ENCODE data around the gene LMNA. TPM values are rescaled to one million over a fixed set of nuclear protein-coding genes. Genes with fewer than 3 reads are reported as not detected.

LMNA gene
- total RNA-seq, 1 experiment from 2014 or later: 499 TPM

DNA sequence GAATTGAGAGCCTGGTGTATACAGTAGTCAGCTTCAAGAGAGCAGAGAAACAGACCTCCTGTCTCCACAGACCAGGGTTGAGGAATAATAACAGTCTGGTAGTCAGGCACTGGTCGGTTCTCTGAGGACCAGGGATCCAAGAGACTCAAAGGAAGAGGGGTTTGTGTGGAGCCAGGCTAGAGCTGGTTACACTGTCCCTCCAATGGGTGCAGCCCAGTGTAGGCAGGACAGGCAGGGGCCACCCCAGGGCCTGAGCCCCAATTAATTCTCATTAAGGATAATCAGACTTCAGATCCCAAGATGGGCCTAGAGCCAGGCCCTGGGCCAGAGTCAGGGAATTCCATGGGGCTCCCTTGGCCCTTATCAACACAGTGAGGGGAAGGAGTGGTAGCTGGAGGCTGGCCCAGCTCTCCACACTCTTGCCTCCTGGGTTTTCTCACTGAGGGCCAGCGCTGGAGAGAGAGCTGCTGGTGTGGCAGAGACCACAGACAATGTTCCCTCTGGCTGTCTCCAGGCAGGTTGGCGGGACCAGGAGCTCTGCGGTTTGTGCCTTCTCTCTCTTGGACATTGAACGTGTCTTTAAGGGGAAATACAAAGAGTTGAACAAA lies 48.0 kb downstream of the LMNA start:
- no peaks in the 10 kb centered on the region for H3K27me3 Mint-ChIP-seq (ENCODE audit: unreplicated experiment)
- H3K27ac Mint-ChIP-seq (ENCODE audit: unreplicated experiment): no peak overlapping the region
- intact Hi-C loops (cut with micrococcal nuclease; ENCODE audit: unreplicated experiment): no loop called here
- no peak for DNase-seq
- no TSS peak for BruUV-seq (replicated peaks)
- no peaks in the 10 kb centered on the region for H3K4me1 Mint-ChIP-seq (ENCODE audit: low read depth, unreplicated experiment)
- H3K36me3 Mint-ChIP-seq (ENCODE audit: insufficient read depth, unreplicated experiment): no peaks in the 10 kb centered on the region
- CTCF ChIA-PET: no interaction called here
- H3K4me3 Mint-ChIP-seq (ENCODE audit: low read depth, unreplicated experiment): no peak overlapping the region
- TF ChIP-seq, protein P1, sequence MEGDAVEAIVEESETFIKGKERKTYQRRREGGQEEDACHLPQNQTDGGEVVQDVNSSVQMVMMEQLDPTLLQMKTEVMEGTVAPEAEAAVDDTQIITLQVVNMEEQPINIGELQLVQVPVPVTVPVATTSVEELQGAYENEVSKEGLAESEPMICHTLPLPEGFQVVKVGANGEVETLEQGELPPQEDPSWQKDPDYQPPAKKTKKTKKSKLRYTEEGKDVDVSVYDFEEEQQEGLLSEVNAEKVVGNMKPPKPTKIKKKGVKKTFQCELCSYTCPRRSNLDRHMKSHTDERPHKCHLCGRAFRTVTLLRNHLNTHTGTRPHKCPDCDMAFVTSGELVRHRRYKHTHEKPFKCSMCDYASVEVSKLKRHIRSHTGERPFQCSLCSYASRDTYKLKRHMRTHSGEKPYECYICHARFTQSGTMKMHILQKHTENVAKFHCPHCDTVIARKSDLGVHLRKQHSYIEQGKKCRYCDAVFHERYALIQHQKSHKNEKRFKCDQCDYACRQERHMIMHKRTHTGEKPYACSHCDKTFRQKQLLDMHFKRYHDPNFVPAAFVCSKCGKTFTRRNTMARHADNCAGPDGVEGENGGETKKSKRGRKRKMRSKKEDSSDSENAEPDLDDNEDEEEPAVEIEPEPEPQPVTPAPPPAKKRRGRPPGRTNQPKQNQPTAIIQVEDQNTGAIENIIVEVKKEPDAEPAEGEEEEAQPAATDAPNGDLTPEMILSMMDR (IDR thresholded peaks at IDR 0.05; ENCODE audit: unreplicated experiment): no peak
- no peaks in the 10 kb centered on the region for H3K9me3 Mint-ChIP-seq (ENCODE audit: low read depth, unreplicated experiment)

DNA sequence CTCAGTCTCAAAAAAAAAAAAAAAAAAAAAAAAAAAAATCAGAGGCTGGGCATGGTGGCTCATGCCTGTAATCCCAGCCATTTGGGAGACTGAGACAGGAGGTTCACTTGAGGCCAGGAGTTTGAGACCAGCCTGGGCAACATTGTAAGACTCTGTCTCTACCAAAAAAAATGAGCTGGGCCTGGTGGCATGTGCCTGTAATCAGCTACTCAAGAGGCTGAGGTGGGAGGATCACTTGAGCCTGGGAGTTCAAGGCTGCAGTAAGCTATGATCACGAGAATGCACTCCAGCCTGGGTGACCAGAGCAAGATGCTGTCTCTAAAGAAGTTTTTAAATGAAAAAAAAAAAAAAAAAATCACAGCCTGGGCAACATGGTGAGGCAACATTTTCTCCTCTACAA lies 49.2 kb downstream of the LMNA start:
- no peak overlapping the region for H3K4me3 Mint-ChIP-seq (ENCODE audit: low read depth, unreplicated experiment)
- CTCF ChIA-PET: interaction anchor here (0.6 to 0.8 kb wide), 4 partner anchors 10 to 120 kb away, joined by 3 to 9 read pairs (median 4); partner anchors contain the start of genes SEMA4A, SLC25A44 and TMEM79

DNA sequence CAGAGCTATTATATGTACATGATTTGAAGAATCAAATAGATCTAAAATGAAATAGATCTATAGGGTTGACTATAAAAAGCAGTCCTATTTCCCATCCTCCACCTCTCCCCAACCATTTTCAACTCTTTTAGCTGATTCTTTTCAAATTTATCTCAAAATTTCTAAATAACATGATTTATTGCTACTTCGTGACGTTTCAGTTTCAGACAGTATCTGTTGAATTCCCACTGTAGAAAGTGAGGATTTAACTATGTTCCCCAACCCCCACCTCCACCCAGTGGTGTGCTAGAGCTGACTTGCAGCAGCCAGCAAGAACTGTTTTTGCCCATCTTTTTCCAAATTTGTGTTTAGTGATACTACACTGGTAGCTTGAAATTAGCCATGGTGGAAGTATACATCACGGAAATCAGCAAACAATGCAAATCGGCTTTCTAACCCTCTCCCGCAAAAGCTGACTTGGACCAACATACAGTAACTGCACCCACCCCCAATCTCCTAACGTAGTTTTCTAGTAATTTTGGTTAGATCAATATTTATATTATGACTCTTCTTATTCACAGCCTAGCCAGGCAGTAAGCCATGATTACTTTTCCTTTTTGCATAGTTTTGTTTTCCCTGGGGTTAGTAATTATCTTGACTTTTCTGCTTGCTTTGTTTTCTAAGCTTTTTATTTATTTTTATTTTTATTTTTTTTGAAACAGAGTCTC lies 49.8 kb downstream of the LMNA start:
- no peaks in the 10 kb centered on the region for H3K27me3 Mint-ChIP-seq (ENCODE audit: unreplicated experiment)
- CTCF ChIA-PET: interaction anchor here (0.6 to 0.8 kb wide), 4 partner anchors 11 to 120 kb away, joined by 3 to 9 read pairs (median 4); partner anchors contain the start of genes SEMA4A, SLC25A44 and TMEM79
- TF ChIP-seq, protein P1 (IDR thresholded peaks at IDR 0.05; ENCODE audit: unreplicated experiment): no peak

More for the DNA sequence above, 49.2 kb downstream of the LMNA start:
- TF ChIP-seq, protein P1 (IDR thresholded peaks at IDR 0.05; ENCODE audit: unreplicated experiment): no peak
- Mint-ChIP-seq H3K27me3 (ENCODE audit: unreplicated experiment) (no peaks in the 10 kb centered on the region), H3K36me3 (ENCODE audit: insufficient read depth, unreplicated experiment) (no peaks in the 10 kb centered on the region), H3K9me3 (ENCODE audit: low read depth, unreplicated experiment) (no peaks in the 10 kb centered on the region), H3K4me1 (ENCODE audit: low read depth, unreplicated experiment) (no peaks in the 10 kb centered on the region), H3K27ac (ENCODE audit: unreplicated experiment) (no peak overlapping the region)
- DNase-seq: no peak
- no TSS peak for BruUV-seq (replicated peaks)
- intact Hi-C loops (cut with micrococcal nuclease; ENCODE audit: unreplicated experiment): no loop called here

DNA sequence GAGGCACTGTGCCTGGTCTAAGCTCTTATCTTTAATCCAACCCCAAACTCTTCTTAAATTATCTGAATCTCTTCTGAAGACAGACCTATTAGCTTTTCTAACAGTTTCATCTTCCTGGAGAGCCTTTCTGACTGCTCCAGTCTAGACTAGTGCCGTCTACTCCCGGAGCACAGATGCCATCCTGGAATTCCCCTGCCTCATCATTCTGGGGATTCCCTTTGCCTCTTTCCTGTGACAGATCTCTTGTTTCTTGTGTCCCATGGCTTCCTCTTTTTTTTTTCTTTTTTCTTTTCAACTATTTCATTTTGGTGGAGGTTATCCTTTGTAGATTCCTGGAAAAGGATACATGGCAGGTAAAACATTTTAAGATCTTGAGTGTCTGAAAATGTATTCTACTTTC lies 50.6 kb downstream of the LMNA start:
- H3K36me3 Mint-ChIP-seq (ENCODE audit: insufficient read depth, unreplicated experiment): no peaks in the 10 kb centered on the region
- no peaks in the 10 kb centered on the region for H3K27me3 Mint-ChIP-seq (ENCODE audit: unreplicated experiment)
- CTCF ChIA-PET: interaction anchor here (1.2 kb wide), 1 partner anchor 60 kb away, joined by 3 read pairs; no protein-coding TSS in a partner anchor
- DNase-seq: no peak
- TF ChIP-seq, protein P1 (IDR thresholded peaks at IDR 0.05; ENCODE audit: unreplicated experiment): no peak
- no peak overlapping the region for H3K27ac Mint-ChIP-seq (ENCODE audit: unreplicated experiment)
- intact Hi-C loops (cut with micrococcal nuclease; ENCODE audit: unreplicated experiment): no loop called here
- BruUV-seq (replicated peaks): no TSS peak
- no peak overlapping the region for H3K4me3 Mint-ChIP-seq (ENCODE audit: low read depth, unreplicated experiment)
- H3K9me3 Mint-ChIP-seq (ENCODE audit: low read depth, unreplicated experiment): no peaks in the 10 kb centered on the region
- no peaks in the 10 kb centered on the region for H3K4me1 Mint-ChIP-seq (ENCODE audit: low read depth, unreplicated experiment)

More for the DNA sequence above, 49.8 kb downstream of the LMNA start:
- H3K4me3 Mint-ChIP-seq (ENCODE audit: low read depth, unreplicated experiment): no peak overlapping the region
- H3K4me1 Mint-ChIP-seq (ENCODE audit: low read depth, unreplicated experiment): no peaks in the 10 kb centered on the region
- H3K9me3 Mint-ChIP-seq (ENCODE audit: low read depth, unreplicated experiment): no peaks in the 10 kb centered on the region
- intact Hi-C loops (cut with micrococcal nuclease; ENCODE audit: unreplicated experiment): no loop called here
- no peaks in the 10 kb centered on the region for H3K36me3 Mint-ChIP-seq (ENCODE audit: insufficient read depth, unreplicated experiment)
- no peak for DNase-seq
- H3K27ac Mint-ChIP-seq (ENCODE audit: unreplicated experiment): no peak overlapping the region
- no TSS peak for BruUV-seq (replicated peaks)
